ENCODE measurements around the gene UBR4.

- no peak for TF ChIP-seq CTCF (IDR thresholded peaks at IDR 0.05; ENCODE audit: poor library complexity)
- no peak for TF ChIP-seq EZH2phosphoT487 (IDR thresholded peaks at IDR 0.05; ENCODE audit: low read depth, severe bottlenecking, unreplicated experiment)
Measured at GRCh38 chr1:19191811-19192210, 18.3 kb downstream of the UBR4 start.
